HepG2 (cell line): ENCODE measurements around the gene NALCN. TPM values are rescaled to one million over a fixed set of nuclear protein-coding genes. Genes with fewer than 3 reads are reported as not detected.

Source experiments
- ATAC-seq: fragments of 200-7000 bp; cut with Tn5 transposase; 3 replicates; pipeline ENCODE4 v1.9.1; 2020; ENCODE audit warnings: mild to moderate bottlenecking, moderate library complexity
- BruUV-seq: library from RNA; stranded (reverse); fragments of 400-500 nt; replicated peaks from 2 replicates; lab custom pipeline; 2021; lab: Mats Ljungman, UMichigan
- CTCF ChIA-PET: fragments of 300-600 bp; formaldehyde crosslinking; extraction: SDS; loops from one replicate; lab custom pipeline; 2021; ENCODE audit warnings: low total read pairs, inconsistent platforms, low intra/inter-chr PET ratio; lab: Yijun Ruan, JAX
- POLR2A ChIA-PET: fragments of 350-600 bp; sonication (Branson Sonifier 250); formaldehyde crosslinking; loops from one replicate; lab custom pipeline; 2020; ENCODE audit warnings: antibody characterized with exemption, inconsistent platforms; lab: Yijun Ruan, JAX
- DNase-seq: peaks from one replicate; pipeline ENCODE4 v3.0.0-alpha.2; 2015; ENCODE audit warnings: low spot score
- FAIRE-seq: peaks from 3 replicates; lab custom pipeline; 2011; peaks lifted over from hg19 to GRCh38; lab: Jason Lieb, UNC
- H2AFZ ChIP-seq: one replicate; pipeline ENCODE4 v1.6.1; 2011; ENCODE audit warnings: low read length, inconsistent platforms
- H3K27ac ChIP-seq: fragments of 300-600 bp; 3 replicates; pipeline ENCODE4 v1.8.0; 2011; ENCODE audit warnings: mixed run types, mild to moderate bottlenecking, mixed read lengths, low read length, inconsistent platforms; ENCODE audit not compliant: insufficient read depth; ENCODE audit errors: extremely low read length
- H3K27me3 ChIP-seq, 2 experiments: fragments of 200-600 bp in 1 of 2; 2 replicates in 1 of 2; 3 replicates in 1 of 2; pipeline versions ENCODE4 v1.6.0 to v1.8.0; 2011; ENCODE audit warnings: low read length in 2 of 2, mild to moderate bottlenecking in 2 of 2, moderate library complexity in 2 of 2, inconsistent platforms in 1 of 2; ENCODE audit not compliant: insufficient read depth in 2 of 2, control insufficient read depth in 1 of 2
- H3K36me3 ChIP-seq, 2 experiments: fragments of 200-600 bp in 1 of 2; replicated peaks in 1 of 2; 2 replicates in 1 of 2; 3 replicates in 1 of 2; pipeline versions ENCODE4 v1.5.1 to v1.8.0; 2011; ENCODE audit warnings: low read length in 2 of 2, inconsistent platforms in 1 of 2; ENCODE audit not compliant: insufficient read depth in 2 of 2, control insufficient read depth in 1 of 2
- H3K4me1 ChIP-seq: 2 replicates; pipeline ENCODE4 v1.5.1; 2012; ENCODE audit warnings: low read length, inconsistent platforms; ENCODE audit not compliant: insufficient read depth
- H3K4me2 ChIP-seq: 2 replicates; pipeline ENCODE4 v1.6.0; 2011; ENCODE audit warnings: low read depth, low read length, inconsistent platforms
- H3K4me3 ChIP-seq, 3 experiments: fragments of 200-600 bp in 1 of 3; sonication (generic), shearing (Covaris generic) in 1 of 3; replicated peaks in 1 of 3; 2 replicates each; pipeline ENCODE4 v1.5.1; 2011 to 2016; ENCODE audit warnings: low read length in 3 of 3, inconsistent platforms in 2 of 3, low read depth in 2 of 3, mild to moderate bottlenecking in 2 of 3, control low read depth in 1 of 3, mixed read lengths in 1 of 3; ENCODE audit not compliant: insufficient read depth in 1 of 3
- H3K79me2 ChIP-seq: one replicate; pipeline ENCODE4 v1.6.1; 2011; ENCODE audit warnings: low read length, inconsistent platforms; ENCODE audit not compliant: insufficient read depth
- H3K9ac ChIP-seq: 2 replicates; pipeline ENCODE4 v1.6.0; 2011; ENCODE audit warnings: mild to moderate bottlenecking, low read depth, low read length, inconsistent platforms; ENCODE audit not compliant: insufficient read depth
- H3K9me3 ChIP-seq: 2 replicates; pipeline ENCODE4 v1.5.1; 2012; ENCODE audit warnings: mild to moderate bottlenecking, low read length
- H4K20me1 ChIP-seq: 2 replicates; pipeline ENCODE4 v1.6.0; 2011; ENCODE audit warnings: inconsistent platforms, mild to moderate bottlenecking, low read length, moderate library complexity; ENCODE audit not compliant: insufficient read depth
- FIP1L1 ChIP-seq: fragments of 200-400 bp; formaldehyde crosslinking; IDR thresholded peaks from 2 replicates; pipeline ENCODE4 v1.6.1; 2018; ENCODE audit warnings: low read depth, mild to moderate bottlenecking, low read length, moderate library complexity, borderline replicate concordance; ENCODE audit not compliant: insufficient read depth
- FOXA3 ChIP-seq: IDR thresholded peaks from 2 replicates; pipeline ENCODE4 v1.6.1; 2016; ENCODE audit warnings: missing genetic modification reagents, missing compliant biosample characterization
- ZBTB7B ChIP-seq: sonication (generic); formaldehyde crosslinking; IDR thresholded peaks from 2 replicates; pipeline ENCODE4 v1.4.0; 2020; ENCODE audit warnings: missing genetic modification reagents
- ZNF550 ChIP-seq: sonication (generic); formaldehyde crosslinking; IDR thresholded peaks from 2 replicates; pipeline ENCODE4 v1.4.0; 2020; ENCODE audit warnings: mild to moderate bottlenecking, missing genetic modification reagents, borderline replicate concordance
- ZNF619 ChIP-seq: sonication (generic); formaldehyde crosslinking; IDR thresholded peaks from 2 replicates; pipeline ENCODE4 v1.4.0; 2020; ENCODE audit warnings: mild to moderate bottlenecking, missing genetic modification reagents
- in situ Hi-C: cut with HindIII; loops from 2 replicates; pipeline ENCODE4 v1.10.0; 2017; ENCODE audit warnings: low pct_unique_long_range_greater_than_20kb; ENCODE audit not compliant: extremely low pct_ligation_motif_present
- intact Hi-C: fragments of 100-400 bp; cut with micrococcal nuclease; formaldehyde crosslinking; loops from one replicate; pipeline ENCODE4 v1.10.0; 2022; ENCODE audit not compliant: unreplicated experiment
- polyA plus RNA-seq, 8 experiments: library from polyadenylated mRNA; depleted of rRNA in 3 of 8; stranded (reverse) in 7 of 8; unstranded in 1 of 8; fragments of >200 nt; fragmentation: Illumina TruSeq in 4 of 8; extraction: Trizol in 4 of 8; gene quantifications; 2 replicates each; pipeline versions ENCODE4 v1.2.1 to v1.2.3, GENCODE V29; 2011 to 2016; ENCODE audit warnings: low read depth in 4 of 8, missing spikeins in 1 of 8, mixed read lengths in 1 of 8; ENCODE audit not compliant: insufficient read depth in 1 of 8
- total RNA-seq, 5 experiments: library from RNA; depleted of rRNA; stranded (reverse); fragments of >200 nt; fragmentation: Illumina TruSeq; extraction: Trizol; gene quantifications; 2 replicates each; pipeline ENCODE4 v1.2.3, GENCODE V29; 2016; ENCODE audit warnings: low read depth in 1 of 5
- TF ChIP-seq, protein P1 (sequence below): sonication (generic); formaldehyde crosslinking; IDR thresholded peaks from 2 replicates; pipeline ENCODE4 v1.4.0; 2020; ENCODE audit warnings: missing genetic modification reagents
- TF ChIP-seq, protein P2 (sequence below): sonication (generic); formaldehyde crosslinking; IDR thresholded peaks from 2 replicates; pipeline ENCODE4 v1.4.0; 2020; ENCODE audit warnings: missing genetic modification reagents
- TF ChIP-seq, protein P3 (sequence below): sonication (generic); formaldehyde crosslinking; IDR thresholded peaks from 2 replicates; pipeline ENCODE4 v1.5.0; 2020; ENCODE audit warnings: mild to moderate bottlenecking, missing genetic modification reagents
- TF ChIP-seq, protein P4 (sequence below): sonication (generic); formaldehyde crosslinking; IDR thresholded peaks from 2 replicates; pipeline ENCODE4 v1.4.0; 2020; ENCODE audit warnings: mild to moderate bottlenecking, missing genetic modification reagents
- TF ChIP-seq, protein P5 (sequence below): IDR thresholded peaks from 2 replicates; pipeline ENCODE4 v1.6.1; 2016; ENCODE audit warnings: mild to moderate bottlenecking
- TF ChIP-seq, protein P6 (sequence below): IDR thresholded peaks from 2 replicates; pipeline ENCODE4 v1.6.1; 2016; ENCODE audit warnings: mild to moderate bottlenecking, missing biosample characterization, missing genetic modification reagents

The NALCN gene
- total and polyA plus RNA-seq, 2 of the 13 experiments (the other 11 are each of a cell fraction or from before 2014, with no cell fraction given), result not detected

DNA sequence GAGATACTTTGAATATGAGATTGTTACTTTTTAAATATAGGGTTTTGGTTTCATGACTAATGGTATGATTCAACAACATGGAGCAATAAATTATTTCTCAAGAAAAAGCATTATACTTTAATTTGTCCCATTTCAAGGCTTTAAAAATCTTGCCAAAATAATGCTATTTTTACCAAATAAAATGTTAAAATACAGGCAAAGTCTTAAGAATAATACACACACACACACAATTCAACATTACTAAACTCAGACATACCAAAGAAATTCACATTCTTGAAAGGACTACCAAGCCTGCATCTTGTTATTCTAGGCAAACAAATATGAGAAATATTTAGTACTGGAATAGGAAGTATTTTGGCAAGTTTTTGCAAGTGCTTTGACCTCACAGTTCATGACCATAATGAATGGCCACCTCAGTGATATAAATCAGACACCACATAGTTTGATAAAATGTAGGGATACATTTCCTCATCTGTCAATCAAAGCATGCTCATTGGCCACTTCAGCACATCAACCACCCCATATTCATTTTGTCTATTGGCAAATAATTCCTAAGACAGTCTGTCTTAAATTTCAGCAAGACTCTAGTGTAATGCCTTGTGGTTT, 107.2 kb downstream of the NALCN start:
- POLR2A ChIA-PET, result no interaction called here
- no peak overlapping the region for H3K4me2 ChIP-seq
- intact Hi-C loops, result no loop called here
- TF ChIP-seq, protein P1, sequence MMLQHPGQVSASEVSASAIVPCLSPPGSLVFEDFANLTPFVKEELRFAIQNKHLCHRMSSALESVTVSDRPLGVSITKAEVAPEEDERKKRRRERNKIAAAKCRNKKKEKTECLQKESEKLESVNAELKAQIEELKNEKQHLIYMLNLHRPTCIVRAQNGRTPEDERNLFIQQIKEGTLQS (CRISPR knock-in tag), result no peak
- TF ChIP-seq, protein P2, sequence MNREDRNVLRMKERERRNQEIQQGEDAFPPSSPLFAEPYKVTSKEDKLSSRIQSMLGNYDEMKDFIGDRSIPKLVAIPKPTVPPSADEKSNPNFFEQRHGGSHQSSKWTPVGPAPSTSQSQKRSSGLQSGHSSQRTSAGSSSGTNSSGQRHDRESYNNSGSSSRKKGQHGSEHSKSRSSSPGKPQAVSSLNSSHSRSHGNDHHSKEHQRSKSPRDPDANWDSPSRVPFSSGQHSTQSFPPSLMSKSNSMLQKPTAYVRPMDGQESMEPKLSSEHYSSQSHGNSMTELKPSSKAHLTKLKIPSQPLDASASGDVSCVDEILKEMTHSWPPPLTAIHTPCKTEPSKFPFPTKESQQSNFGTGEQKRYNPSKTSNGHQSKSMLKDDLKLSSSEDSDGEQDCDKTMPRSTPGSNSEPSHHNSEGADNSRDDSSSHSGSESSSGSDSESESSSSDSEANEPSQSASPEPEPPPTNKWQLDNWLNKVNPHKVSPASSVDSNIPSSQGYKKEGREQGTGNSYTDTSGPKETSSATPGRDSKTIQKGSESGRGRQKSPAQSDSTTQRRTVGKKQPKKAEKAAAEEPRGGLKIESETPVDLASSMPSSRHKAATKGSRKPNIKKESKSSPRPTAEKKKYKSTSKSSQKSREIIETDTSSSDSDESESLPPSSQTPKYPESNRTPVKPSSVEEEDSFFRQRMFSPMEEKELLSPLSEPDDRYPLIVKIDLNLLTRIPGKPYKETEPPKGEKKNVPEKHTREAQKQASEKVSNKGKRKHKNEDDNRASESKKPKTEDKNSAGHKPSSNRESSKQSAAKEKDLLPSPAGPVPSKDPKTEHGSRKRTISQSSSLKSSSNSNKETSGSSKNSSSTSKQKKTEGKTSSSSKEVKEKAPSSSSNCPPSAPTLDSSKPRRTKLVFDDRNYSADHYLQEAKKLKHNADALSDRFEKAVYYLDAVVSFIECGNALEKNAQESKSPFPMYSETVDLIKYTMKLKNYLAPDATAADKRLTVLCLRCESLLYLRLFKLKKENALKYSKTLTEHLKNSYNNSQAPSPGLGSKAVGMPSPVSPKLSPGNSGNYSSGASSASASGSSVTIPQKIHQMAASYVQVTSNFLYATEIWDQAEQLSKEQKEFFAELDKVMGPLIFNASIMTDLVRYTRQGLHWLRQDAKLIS (CRISPR knock-in tag), result no peak
- TF ChIP-seq FOXA3 (CRISPR knock-in tag) (no peak), ZBTB7B (no peak), ZNF619 (CRISPR knock-in tag) (no peak), ZNF550 (no peak), FIP1L1 (no peak)
- TF ChIP-seq, protein P3, sequence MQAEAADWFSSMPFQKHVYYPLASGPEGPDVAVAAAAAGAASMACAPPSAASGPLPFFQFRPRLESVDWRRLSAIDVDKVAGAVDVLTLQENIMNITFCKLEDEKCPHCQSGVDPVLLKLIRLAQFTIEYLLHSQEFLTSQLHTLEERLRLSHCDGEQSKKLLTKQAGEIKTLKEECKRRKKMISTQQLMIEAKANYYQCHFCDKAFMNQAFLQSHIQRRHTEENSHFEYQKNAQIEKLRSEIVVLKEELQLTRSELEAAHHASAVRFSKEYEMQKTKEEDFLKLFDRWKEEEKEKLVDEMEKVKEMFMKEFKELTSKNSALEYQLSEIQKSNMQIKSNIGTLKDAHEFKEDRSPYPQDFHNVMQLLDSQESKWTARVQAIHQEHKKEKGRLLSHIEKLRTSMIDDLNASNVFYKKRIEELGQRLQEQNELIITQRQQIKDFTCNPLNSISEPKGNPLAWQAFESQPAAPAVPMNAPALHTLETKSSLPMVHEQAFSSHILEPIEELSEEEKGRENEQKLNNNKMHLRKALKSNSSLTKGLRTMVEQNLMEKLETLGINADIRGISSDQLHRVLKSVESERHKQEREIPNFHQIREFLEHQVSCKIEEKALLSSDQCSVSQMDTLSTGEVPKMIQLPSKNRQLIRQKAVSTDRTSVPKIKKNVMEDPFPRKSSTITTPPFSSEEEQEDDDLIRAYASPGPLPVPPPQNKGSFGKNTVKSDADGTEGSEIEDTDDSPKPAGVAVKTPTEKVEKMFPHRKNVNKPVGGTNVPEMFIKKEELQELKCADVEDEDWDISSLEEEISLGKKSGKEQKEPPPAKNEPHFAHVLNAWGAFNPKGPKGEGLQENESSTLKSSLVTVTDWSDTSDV, result no peak
- TF ChIP-seq, protein P4, sequence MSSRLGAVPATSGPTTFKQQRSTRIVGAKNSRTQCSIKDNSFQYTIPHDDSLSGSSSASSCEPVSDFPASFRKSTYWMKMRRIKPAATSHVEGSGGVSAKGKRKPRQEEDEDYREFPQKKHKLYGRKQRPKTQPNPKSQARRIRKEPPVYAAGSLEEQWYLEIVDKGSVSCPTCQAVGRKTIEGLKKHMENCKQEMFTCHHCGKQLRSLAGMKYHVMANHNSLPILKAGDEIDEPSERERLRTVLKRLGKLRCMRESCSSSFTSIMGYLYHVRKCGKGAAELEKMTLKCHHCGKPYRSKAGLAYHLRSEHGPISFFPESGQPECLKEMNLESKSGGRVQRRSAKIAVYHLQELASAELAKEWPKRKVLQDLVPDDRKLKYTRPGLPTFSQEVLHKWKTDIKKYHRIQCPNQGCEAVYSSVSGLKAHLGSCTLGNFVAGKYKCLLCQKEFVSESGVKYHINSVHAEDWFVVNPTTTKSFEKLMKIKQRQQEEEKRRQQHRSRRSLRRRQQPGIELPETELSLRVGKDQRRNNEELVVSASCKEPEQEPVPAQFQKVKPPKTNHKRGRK (CRISPR knock-in tag), result no peak
- TF ChIP-seq, protein P5, sequence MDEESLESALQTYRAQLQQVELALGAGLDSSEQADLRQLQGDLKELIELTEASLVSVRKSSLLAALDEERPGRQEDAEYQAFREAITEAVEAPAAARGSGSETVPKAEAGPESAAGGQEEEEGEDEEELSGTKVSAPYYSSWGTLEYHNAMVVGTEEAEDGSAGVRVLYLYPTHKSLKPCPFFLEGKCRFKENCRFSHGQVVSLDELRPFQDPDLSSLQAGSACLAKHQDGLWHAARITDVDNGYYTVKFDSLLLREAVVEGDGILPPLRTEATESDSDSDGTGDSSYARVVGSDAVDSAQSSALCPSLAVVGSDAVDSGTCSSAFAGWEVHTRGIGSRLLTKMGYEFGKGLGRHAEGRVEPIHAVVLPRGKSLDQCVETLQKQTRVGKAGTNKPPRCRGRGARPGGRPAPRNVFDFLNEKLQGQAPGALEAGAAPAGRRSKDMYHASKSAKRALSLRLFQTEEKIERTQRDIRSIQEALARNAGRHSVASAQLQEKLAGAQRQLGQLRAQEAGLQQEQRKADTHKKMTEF (CRISPR knock-in tag), result no peak
- TF ChIP-seq, protein P6, sequence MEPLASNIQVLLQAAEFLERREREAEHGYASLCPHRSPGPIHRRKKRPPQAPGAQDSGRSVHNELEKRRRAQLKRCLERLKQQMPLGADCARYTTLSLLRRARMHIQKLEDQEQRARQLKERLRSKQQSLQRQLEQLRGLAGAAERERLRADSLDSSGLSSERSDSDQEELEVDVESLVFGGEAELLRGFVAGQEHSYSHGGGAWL (CRISPR knock-in tag), result no peak

More for the DNA sequence above, 107.2 kb downstream of the NALCN start:
- Histone ChIP-seq H3K4me3 (no peak overlapping the region), H3K27me3 (no peaks in the 10 kb centered on the region), H2AFZ (no peak overlapping the region), H3K79me2 (no peaks in the 10 kb centered on the region), H3K9ac (no peak overlapping the region), H3K36me3 (no peaks in the 10 kb centered on the region), H3K27ac (no peak overlapping the region), H3K9me3 (no peaks in the 10 kb centered on the region), H4K20me1 (no peaks in the 10 kb centered on the region), H3K4me1 (no peaks in the 10 kb centered on the region)
- FAIRE-seq (no peak), DNase-seq (no peak), ATAC-seq (no peak)
- in situ Hi-C loops, result no loop called here
- BruUV-seq, result no TSS peak
- CTCF ChIA-PET, result no interaction called here
